Fibroblast of the aortic adventitia (primary cell): ENCODE results near the gene DEAF1. TPM values are rescaled to one million over a fixed set of nuclear protein-coding genes. Genes with fewer than 3 reads are reported as not detected.
"Not testable (repeated sequence)": the region's sequence is repeated elsewhere in the genome, so short reads cannot be mapped to it uniquely, and the experiment has no call there.

Experiments
- DNase-seq: peaks from one replicate; pipeline ENCODE4 v3.0.0-alpha.2; 2010; ENCODE audit warnings: low read depth
- H3K4me3 ChIP-seq: 2 replicates; pipeline ENCODE4 v1.5.1; 2011; ENCODE audit warnings: low read depth, mild to moderate bottlenecking, control low read depth, low read length, moderate library complexity
- total RNA-seq: library from RNA; depleted of rRNA; stranded (reverse); fragments of >200 nt; gene quantifications from 2 replicates; pipeline ENCODE4 v1.2.3, GENCODE V29; 2012; ENCODE audit warnings: low replicate concordance
- TF ChIP-seq, protein P1 (sequence below): IDR thresholded peaks from 2 replicates; pipeline ENCODE4 v1.5.1; 2011; ENCODE audit warnings: mild to moderate bottlenecking, low read length, control low read depth, inconsistent platforms; ENCODE audit not compliant: insufficient read depth

Gene DEAF1
- total RNA-seq, 1 donor = 40.0 TPM

DNA sequence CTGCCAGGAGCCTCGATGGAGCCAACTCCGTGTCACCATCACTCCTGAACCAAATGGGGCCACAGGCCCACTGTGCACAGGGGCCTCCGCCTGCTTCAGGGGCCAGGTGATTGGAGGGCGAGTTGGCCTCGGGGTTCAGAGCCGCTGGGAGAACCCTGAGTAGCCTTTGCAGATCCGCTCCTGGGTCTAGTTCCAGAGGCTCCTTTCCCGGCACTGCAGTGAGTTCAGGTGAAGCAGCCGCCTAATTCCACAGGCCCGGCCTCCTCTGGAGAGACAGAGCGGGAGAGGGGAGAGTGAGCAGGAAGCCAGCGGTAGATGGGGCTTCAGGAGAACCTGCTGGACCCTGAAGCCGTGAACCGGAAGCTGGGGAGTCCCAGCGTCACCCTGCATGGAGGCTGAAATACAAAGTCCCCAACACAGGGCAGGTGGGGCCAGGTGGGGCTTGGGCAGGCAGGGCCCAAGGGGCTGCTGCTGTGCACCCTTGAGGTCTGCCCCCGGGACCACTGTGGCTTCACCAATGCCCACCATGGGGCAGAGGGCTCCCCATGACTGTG is 35.4 kb downstream of the DEAF1 start:
- TF ChIP-seq, protein P1, sequence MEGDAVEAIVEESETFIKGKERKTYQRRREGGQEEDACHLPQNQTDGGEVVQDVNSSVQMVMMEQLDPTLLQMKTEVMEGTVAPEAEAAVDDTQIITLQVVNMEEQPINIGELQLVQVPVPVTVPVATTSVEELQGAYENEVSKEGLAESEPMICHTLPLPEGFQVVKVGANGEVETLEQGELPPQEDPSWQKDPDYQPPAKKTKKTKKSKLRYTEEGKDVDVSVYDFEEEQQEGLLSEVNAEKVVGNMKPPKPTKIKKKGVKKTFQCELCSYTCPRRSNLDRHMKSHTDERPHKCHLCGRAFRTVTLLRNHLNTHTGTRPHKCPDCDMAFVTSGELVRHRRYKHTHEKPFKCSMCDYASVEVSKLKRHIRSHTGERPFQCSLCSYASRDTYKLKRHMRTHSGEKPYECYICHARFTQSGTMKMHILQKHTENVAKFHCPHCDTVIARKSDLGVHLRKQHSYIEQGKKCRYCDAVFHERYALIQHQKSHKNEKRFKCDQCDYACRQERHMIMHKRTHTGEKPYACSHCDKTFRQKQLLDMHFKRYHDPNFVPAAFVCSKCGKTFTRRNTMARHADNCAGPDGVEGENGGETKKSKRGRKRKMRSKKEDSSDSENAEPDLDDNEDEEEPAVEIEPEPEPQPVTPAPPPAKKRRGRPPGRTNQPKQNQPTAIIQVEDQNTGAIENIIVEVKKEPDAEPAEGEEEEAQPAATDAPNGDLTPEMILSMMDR = no peak
- no peak overlapping the region for H3K4me3 ChIP-seq
- DNase-seq = no peak

DNA sequence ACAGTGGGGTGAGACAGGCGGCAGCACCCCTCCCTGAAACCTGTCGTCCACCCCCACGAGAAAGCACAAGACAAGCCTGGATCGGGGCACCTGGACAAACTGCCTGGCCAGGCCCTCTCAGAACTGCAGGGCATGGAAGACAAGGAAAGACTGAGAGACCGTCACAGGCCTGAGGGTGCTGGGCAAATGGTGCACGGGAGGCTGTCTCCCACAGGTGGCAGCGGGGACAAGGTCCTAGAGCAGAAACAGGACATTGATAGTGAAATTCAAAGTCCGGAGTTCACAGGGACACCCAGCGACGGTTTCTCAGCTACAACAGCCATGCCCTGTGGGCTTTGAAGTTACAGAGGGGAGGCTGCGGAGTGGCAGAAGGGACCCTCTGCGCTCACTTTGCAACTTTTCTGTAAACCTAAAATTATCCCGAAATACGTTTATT is 37.3 kb downstream of the DEAF1 start:
- TF ChIP-seq, protein P1 = no peak
- no peak for DNase-seq
- H3K4me3 ChIP-seq = no peak overlapping the region

DNA sequence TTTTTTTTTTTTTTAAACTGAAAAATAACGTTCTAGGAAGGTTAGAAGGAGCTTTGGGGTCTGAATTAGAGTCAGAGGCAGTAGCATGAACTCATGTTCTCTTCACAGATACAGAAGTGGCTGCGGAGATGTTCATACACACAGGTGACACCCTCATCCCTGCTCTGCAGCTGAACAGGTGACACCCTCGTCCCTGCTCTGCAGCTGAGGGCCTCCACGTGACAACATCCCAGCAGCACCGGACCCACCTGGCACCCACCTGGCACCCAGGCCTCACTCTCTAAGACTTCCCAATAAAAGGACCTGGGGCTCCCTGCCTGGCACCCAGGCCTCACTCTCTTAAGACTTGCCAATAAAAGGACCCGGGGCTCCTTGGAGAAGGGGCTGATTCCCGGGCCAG is 38.2 kb downstream of the DEAF1 start:
- DNase-seq = no peak

DNA sequence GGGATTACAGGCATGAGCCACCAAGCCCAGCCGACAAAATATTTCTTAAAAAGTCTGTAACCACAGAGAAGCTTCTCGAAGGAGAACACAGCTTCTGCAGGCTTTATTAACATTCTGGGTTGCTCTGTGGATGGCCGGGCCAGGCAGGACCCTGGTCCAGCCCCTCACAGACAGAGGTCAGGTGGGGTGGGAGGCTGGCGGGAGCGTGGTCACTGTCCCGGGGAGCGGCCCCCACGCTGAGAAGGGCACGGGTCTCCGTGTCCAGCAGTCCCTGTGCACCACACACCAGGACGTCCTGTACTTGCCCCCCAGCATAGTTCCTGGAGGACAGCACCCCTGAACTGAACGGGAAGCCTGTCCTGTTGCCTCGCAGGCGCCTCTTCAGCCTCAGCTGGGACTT is 38.6 kb downstream of the DEAF1 start:
- DNase-seq = no peak
- H3K4me3 ChIP-seq = no peak overlapping the region
- TF ChIP-seq, protein P1 = no peak

More for the DNA sequence above, 38.2 kb downstream of the DEAF1 start:
- TF ChIP-seq, protein P1 = no peak
- no peak overlapping the region for H3K4me3 ChIP-seq

DNA sequence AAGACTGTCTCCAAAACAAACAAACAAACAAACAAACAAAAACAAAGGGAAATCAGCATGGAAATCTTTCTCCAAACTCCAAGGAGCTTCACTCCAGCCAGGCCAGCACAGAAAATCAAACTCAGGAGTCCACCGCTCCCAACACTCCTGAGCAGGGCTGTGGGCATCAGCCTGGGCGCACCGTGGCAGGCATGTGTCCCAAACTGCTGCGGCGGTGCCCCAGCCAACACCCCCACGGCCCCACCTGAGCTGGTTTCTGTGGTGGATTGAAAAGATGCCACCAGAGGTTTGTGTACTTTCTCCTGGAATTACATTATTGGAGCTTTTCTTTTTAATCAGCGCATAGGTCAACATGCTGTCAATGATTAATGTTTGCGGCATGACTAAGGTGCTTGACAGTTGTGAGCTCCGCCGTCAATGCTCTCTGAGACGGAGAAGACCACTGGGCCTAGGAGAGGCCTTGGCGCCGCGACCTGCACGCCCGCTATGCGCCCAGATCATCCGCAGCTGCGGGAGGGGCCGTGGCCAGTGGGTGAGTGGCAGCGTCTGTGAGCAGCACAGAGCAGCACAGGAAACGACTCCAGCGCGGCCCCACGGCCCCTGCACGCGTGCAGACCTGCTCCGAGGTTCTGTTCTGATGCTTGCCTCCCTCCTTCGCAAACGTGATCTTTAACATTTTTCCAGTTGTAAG is 39.8 kb downstream of the DEAF1 start:
- H3K4me3 ChIP-seq = no peak overlapping the region
- TF ChIP-seq, protein P1 = no peak
- no peak for DNase-seq

DNA sequence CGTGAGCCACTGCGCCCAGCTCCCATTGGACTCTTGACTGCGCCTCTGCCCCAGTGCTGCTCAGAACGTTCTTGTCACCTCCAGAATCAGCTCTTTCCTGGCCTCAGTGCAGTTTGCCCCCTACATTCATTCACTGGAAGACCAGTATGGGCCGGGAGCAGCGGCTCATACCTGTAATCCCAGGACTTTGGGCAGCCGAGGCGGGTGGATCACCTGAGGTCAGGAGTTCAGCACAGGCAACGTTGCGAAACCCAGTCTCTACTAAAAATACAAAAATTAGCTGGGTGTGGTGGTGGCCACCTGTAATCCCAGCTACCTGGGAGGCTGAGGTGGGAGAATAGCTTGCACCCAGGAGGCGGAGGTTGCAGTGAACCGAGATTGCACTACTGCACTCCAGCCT is 40.6 kb downstream of the DEAF1 start:
- H3K4me3 ChIP-seq, DNase-seq: not testable (repeated sequence)

DNA sequence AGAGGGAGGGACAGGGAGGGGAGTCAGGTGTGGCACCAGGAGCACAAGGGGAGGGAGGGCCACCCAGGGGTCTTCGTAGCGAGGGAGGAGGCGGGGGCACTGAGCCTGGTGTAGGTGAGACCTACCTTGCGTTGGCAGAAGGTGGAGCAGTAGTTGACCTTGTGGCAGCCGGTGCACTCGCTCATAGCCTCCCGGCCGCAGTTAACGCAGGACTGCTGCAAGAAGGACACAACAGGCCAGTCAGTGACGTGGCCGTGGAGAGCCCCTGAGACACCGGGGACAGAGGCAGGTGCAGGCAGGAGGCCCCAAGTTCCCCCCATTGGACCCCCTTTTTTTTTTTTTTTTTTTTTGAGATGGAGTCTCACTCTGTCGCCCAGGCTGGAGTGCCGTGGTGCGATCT is 41.2 kb downstream of the DEAF1 start:
- no peak overlapping the region for H3K4me3 ChIP-seq
- DNase-seq = no peak
- TF ChIP-seq, protein P1 = no peak

DNA sequence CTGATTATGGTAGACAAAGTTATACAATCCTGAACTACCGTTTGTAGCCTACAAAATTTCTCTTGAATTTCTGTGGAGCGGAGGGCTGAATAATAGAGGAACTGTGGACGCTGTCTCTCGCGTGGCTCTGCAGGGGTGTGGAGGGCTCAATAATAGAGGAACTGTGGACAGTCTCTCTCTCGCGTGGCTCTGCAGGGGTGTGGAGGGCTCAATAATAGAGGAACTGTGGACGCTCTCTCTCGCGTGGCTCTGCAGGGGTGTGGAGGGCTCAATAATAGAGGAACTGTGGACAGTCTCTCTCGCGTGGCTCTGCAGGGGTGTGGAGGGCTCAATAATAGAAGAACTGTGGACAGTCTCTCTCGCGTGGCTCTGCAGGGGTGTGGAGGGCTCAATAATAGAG is 41.9 kb downstream of the DEAF1 start:
- not testable (repeated sequence) for H3K4me3 ChIP-seq, DNase-seq
